Muscle of leg (tissue), 11 donors: ENCODE measurements around the gene TADA2A. TPM values are rescaled to one million over a fixed set of nuclear protein-coding genes. Genes with fewer than 3 reads are reported as not detected.
"Not testable (repeated sequence)": the region's sequence is repeated elsewhere in the genome, so short reads cannot be mapped to it uniquely, and the experiment has no call there.

Source experiments
- DNase-seq: peaks from one replicate; pipeline ENCODE4 v3.0.0; 2013
- H3K27ac ChIP-seq: one replicate; pipeline ENCODE4 v1.5.1; 2013; ENCODE audit warnings: mild to moderate bottlenecking, low read length, control low read depth
- H3K27me3 ChIP-seq: one replicate; pipeline ENCODE4 v1.6.1; 2013; ENCODE audit warnings: low read length; ENCODE audit not compliant: control insufficient read depth, insufficient read depth
- H3K36me3 ChIP-seq: one replicate; pipeline ENCODE4 v1.6.1; 2013; ENCODE audit warnings: low read length; ENCODE audit not compliant: control insufficient read depth, insufficient read depth
- H3K4me1 ChIP-seq: one replicate; pipeline ENCODE4 v1.6.1; 2013; ENCODE audit warnings: low read length; ENCODE audit not compliant: control insufficient read depth, insufficient read depth
- H3K4me3 ChIP-seq: one replicate; pipeline ENCODE4 v1.5.1; 2013; ENCODE audit warnings: low read length, control low read depth
- H3K9me3 ChIP-seq: replicated peaks from 2 replicates; pipeline ENCODE4 v1.6.1; 2013; ENCODE audit warnings: low read depth, low read length; ENCODE audit not compliant: control insufficient read depth
- WGBS: methylation state at CpG from one replicate; pipeline ENCODE4 v1.1.5; 2013; ENCODE audit warnings: missing lambda C conversion rate; ENCODE audit not compliant: insufficient coverage; 5-methylcytosine and 5-hydroxymethylcytosine counted together
- polyA plus RNA-seq, 8 donors: library from polyadenylated mRNA; unstranded; fragments of 120-200 nt; gene quantifications; one replicate each; pipeline versions ENCODE4 v1.2.1 to v1.2.3, GENCODE V29; 2013; ENCODE audit warnings: inconsistent platforms in 1 of 8, low replicate concordance in 1 of 8; ENCODE audit not compliant: insufficient read length in 8 of 8, insufficient read depth in 1 of 8
- total RNA-seq: library from RNA; stranded (reverse); fragments of 120-200 nt; gene quantifications from one replicate; pipeline ENCODE4 v1.2.4, GENCODE V29; 2013

The TADA2A gene
- total and polyA plus RNA-seq, 9 donors: 16.2 to 20.7 (median 19.1) TPM

GRCh38 chr17:37457801-37458200 is 51.1 kb downstream of the TADA2A start:
- H3K9me3 ChIP-seq, H3K4me1 ChIP-seq, H3K4me3 ChIP-seq, DNase-seq, H3K27ac ChIP-seq, H3K27me3 ChIP-seq: not testable (repeated sequence)
- peaks cover 29% of the 10 kb centered on the region for H3K36me3 ChIP-seq
- WGBS: no CpG with 5 or more reads among the region's 3 CpGs

DNA sequence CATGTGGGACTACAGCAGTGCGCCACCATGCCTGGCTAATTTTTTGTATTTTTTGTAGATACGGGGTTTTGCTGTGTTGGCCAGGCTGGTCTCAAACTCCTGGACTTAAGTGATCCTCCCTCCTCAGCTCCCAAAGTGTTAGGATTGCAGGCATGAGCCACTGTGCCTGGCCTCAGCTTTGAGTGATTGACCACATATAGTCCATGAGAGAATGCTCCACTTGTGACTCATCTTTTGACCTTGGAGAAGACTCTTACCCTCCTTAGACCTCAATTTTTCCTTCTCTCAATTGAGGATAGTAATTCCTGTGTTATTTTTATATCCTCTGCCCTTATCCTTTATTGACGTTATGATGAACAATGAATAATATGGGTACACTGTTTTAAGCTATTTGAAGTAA is 52.1 kb downstream of the TADA2A start:
- Histone ChIP-seq H3K27ac (no peak overlapping the region), H3K4me1 (no peaks in the 10 kb centered on the region), H3K9me3 (no peaks in the 10 kb centered on the region), H3K36me3 (peaks cover 29% of the 10 kb centered on the region), H3K27me3 (no peaks in the 10 kb centered on the region), H3K4me3 (no peak overlapping the region)
- DNase-seq: no peak
- WGBS: 100% methylated on average over 1 of the region's 3 CpGs

GRCh38 chr17:37461668-37462067 is 55.0 kb downstream of the TADA2A start:
- Histone ChIP-seq H3K9me3 (no peaks in the 10 kb centered on the region), H3K36me3 (peaks cover 34% of the 10 kb centered on the region), H3K27me3 (no peaks in the 10 kb centered on the region), H3K4me3 (no peak overlapping the region), H3K4me1 (no peaks in the 10 kb centered on the region), H3K27ac (no peak overlapping the region)
- DNase-seq: no peak
- WGBS: 90% methylated on average over 2 of the region's 3 CpGs

- Histone ChIP-seq H3K27ac (no peak overlapping the region), H3K4me3 (no peak overlapping the region), H3K36me3 (peaks cover 32% of the 10 kb centered on the region), H3K27me3 (no peaks in the 10 kb centered on the region), H3K4me1 (no peaks in the 10 kb centered on the region), H3K9me3 (no peaks in the 10 kb centered on the region)
- no peak for DNase-seq
- WGBS: no CpG with 5 or more reads among the region's 5 CpGs
Measured at GRCh38 chr17:37462492-37462891, 55.8 kb downstream of the TADA2A start.

- H3K27me3 ChIP-seq: no peaks in the 10 kb centered on the region
- no peak overlapping the region for H3K27ac ChIP-seq
- no peaks in the 10 kb centered on the region for H3K4me1 ChIP-seq
- no peak overlapping the region for H3K4me3 ChIP-seq
- no CpG with 5 or more reads among the region's 3 CpGs for WGBS
- peaks cover 33% of the 10 kb centered on the region for H3K36me3 ChIP-seq
- no peak for DNase-seq
- H3K9me3 ChIP-seq: no peaks in the 10 kb centered on the region
Measured at GRCh38 chr17:37463039-37463438, 56.4 kb downstream of the TADA2A start.

DNA sequence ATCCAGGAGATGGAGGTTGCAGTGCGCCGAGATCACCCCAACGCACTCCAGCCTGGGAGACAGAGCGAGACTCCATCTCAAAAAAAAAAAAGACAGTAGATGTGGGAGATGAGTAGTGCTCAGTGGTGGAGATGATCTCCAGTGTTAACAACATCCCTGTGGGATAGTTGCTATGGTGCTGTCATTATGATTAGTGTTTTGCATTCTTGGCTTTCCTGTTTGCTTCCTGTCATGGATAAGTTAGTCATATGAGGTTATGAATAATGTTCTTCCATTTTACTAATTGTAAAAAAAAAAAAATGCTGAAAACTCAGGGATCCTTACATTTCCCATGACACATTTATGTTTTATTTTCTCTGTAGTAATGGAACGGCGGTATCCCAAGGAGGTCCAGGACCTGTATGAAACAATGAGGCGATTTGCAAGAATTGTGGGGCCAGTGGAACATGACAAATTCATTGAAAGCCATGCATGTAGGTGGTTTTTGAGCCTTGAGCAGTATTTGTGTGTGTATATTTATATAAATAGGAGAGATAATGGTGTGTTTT is 58.5 kb downstream of the TADA2A start:
- WGBS: 86% methylated on average over 5 of the region's 7 CpGs
- H3K27ac ChIP-seq: no peak overlapping the region
- H3K36me3 ChIP-seq: peaks cover 35% of the 10 kb centered on the region
- no peaks in the 10 kb centered on the region for H3K9me3 ChIP-seq
- no peak for DNase-seq
- no peaks in the 10 kb centered on the region for H3K27me3 ChIP-seq
- no peaks in the 10 kb centered on the region for H3K4me1 ChIP-seq
- H3K4me3 ChIP-seq: no peak overlapping the region

DNA sequence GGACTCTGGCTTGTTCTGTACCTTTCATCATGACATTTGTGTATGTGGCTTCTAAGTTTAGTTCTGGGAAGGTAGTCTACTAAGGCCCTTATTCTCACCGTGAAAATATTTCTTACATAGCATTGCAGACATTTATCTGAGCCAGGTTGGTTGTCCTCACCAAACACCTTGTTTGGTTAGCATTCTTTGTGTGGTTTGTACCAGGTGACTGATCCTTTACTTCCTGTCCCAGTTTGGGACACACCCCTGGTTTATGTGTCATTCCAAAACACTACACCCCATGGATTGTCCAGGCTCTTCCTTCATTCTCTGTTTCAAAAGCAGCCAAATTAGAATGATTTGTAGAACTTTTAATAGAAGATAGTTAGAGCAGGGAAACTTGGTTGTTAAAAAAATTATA is 59.8 kb downstream of the TADA2A start:
- Histone ChIP-seq H3K4me3 (no peak overlapping the region), H3K36me3 (peaks cover 34% of the 10 kb centered on the region), H3K9me3 (no peaks in the 10 kb centered on the region), H3K27ac (no peak overlapping the region), H3K4me1 (no peaks in the 10 kb centered on the region), H3K27me3 (no peaks in the 10 kb centered on the region)
- DNase-seq: no peak
- no CpG with 5 or more reads among the region's 1 CpG for WGBS

DNA sequence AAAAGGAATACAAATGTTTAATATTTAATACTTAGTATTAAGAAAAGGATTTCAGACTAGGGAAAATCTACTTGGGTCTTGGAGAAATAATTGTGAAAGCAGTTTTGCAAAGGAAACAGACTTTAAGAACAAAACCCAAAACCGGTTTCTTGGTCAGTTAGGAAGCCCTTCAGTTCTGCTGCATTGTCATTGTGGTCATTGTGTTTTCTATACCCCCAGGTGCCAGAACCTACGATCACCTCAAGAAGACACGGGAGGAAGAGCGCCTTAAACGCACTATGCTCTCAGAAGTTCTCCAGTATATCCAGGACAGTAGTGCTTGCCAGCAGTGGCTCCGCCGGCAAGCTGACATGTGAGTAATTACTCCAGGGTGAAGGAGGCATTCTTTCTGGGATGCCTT is 63.5 kb downstream of the TADA2A start:
- Histone ChIP-seq H3K27me3 (no peaks in the 10 kb centered on the region), H3K4me1 (no peaks in the 10 kb centered on the region), H3K27ac (no peak overlapping the region), H3K4me3 (no peak overlapping the region), H3K36me3 (peaks cover 42% of the 10 kb centered on the region), H3K9me3 (no peaks in the 10 kb centered on the region)
- WGBS: no CpG with 5 or more reads among the region's 7 CpGs
- DNase-seq: no peak

- WGBS: no CpG with 5 or more reads among the region's 1 CpG
- no peak overlapping the region for H3K4me3 ChIP-seq
- no peak overlapping the region for H3K27ac ChIP-seq
- no peak for DNase-seq
- H3K27me3 ChIP-seq: no peaks in the 10 kb centered on the region
- peaks cover 38% of the 10 kb centered on the region for H3K36me3 ChIP-seq
- H3K9me3 ChIP-seq: no peaks in the 10 kb centered on the region
- H3K4me1 ChIP-seq: peaks cover 3% of the 10 kb centered on the region
Measured at GRCh38 chr17:37475731-37476420, 69.2 kb downstream of the TADA2A start.

DNA sequence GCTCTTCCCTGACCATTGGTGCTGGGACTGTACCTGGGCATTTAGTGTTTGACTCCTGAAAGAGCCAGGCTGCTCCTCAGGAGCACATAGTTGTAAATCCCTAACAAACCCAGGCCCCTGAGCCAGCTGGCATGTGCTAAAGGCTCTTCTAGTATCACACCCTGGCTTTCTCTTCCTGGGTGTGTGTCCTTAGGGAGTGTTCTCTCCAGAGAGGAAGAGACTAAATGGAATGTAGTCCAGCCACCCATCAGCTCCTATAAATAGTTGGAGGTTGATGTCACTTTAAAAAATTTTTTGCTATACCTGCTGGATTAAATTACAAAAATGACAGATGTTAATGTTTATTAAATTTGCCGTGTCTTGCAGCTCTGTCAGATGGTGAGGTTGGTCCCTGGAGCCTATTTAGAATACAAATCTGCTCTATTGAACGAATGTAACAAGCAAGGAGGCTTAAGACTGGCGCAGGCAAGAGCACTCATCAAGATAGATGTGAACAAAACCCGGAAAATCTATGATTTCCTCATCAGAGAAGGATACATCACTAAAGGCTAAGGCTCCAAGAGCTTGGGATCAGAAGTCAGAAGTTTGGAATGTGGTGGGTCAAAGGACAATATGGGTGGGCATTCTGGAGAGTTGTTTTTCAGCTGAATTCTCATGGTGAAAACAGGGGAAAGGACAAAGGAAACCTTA is 69.9 kb downstream of the TADA2A start:
- Histone ChIP-seq H3K4me3 (no peak overlapping the region), H3K4me1 (peaks cover 3% of the 10 kb centered on the region), H3K27ac (no peak overlapping the region), H3K27me3 (no peaks in the 10 kb centered on the region), H3K9me3 (no peaks in the 10 kb centered on the region), H3K36me3 (peaks cover 36% of the 10 kb centered on the region)
- DNase-seq: no peak
- WGBS: no CpG with 5 or more reads among the region's 4 CpGs
